BJ (cell line): ENCODE data around the gene SERPINA4. TPM values are rescaled to one million over a fixed set of nuclear protein-coding genes. Genes with fewer than 3 reads are reported as not detected.

Source experiments
- CTCF ChIA-PET: fragments of 350-600 bp; formaldehyde crosslinking; extraction: SDS; loops from one replicate; lab custom pipeline; 2021; ENCODE audit warnings: antibody characterized with exemption, inconsistent platforms; lab: Yijun Ruan, JAX
- POLR2A ChIA-PET: fragments of 300-600 bp; sonication (Branson Sonifier 250); formaldehyde crosslinking; extraction: SDS; loops from one replicate; lab custom pipeline; 2021; ENCODE audit warnings: antibody characterized with exemption; lab: Charles Lee
- DNase-seq: peaks from one replicate; pipeline ENCODE4 v3.0.0-alpha.2; 2011; ENCODE audit warnings: low read depth
- H3K27me3 ChIP-seq: 2 replicates; pipeline ENCODE4 v1.6.0; 2011; ENCODE audit warnings: low read length; ENCODE audit not compliant: control insufficient read depth, insufficient read depth
- H3K36me3 ChIP-seq: 2 replicates; pipeline ENCODE4 v1.5.1; 2011; ENCODE audit warnings: low read length; ENCODE audit not compliant: control insufficient read depth, insufficient read depth
- H3K4me3 ChIP-seq: 2 replicates; pipeline ENCODE4 v1.5.1; 2011; ENCODE audit warnings: low read depth, mild to moderate bottlenecking, control low read depth, low read length
- polyA minus RNA-seq: library from RNA; depleted of rRNA, polyadenylated mRNA; stranded (reverse); fragments of >200 nt; gene quantifications from 2 replicates; pipeline ENCODE4 v1.2.3, GENCODE V29; 2011; rRNA and poly(A)+ RNA removed
- polyA plus RNA-seq: library from polyadenylated mRNA; depleted of rRNA; stranded (reverse); fragments of >200 nt; gene quantifications from 2 replicates; pipeline ENCODE4 v1.2.3, GENCODE V29; 2011; rRNA removed
- TF ChIP-seq, protein P1 (sequence below): IDR thresholded peaks from 2 replicates; pipeline ENCODE4 v1.5.1; 2011; ENCODE audit warnings: low read depth, mild to moderate bottlenecking, control low read depth, inconsistent platforms, low read length, moderate library complexity; ENCODE audit not compliant: insufficient read depth

Gene SERPINA4, protein sequence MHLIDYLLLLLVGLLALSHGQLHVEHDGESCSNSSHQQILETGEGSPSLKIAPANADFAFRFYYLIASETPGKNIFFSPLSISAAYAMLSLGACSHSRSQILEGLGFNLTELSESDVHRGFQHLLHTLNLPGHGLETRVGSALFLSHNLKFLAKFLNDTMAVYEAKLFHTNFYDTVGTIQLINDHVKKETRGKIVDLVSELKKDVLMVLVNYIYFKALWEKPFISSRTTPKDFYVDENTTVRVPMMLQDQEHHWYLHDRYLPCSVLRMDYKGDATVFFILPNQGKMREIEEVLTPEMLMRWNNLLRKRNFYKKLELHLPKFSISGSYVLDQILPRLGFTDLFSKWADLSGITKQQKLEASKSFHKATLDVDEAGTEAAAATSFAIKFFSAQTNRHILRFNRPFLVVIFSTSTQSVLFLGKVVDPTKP
- polyA plus RNA-seq (not detected in 2 replicates), polyA minus RNA-seq (not detected in 2 replicates)

DNA sequence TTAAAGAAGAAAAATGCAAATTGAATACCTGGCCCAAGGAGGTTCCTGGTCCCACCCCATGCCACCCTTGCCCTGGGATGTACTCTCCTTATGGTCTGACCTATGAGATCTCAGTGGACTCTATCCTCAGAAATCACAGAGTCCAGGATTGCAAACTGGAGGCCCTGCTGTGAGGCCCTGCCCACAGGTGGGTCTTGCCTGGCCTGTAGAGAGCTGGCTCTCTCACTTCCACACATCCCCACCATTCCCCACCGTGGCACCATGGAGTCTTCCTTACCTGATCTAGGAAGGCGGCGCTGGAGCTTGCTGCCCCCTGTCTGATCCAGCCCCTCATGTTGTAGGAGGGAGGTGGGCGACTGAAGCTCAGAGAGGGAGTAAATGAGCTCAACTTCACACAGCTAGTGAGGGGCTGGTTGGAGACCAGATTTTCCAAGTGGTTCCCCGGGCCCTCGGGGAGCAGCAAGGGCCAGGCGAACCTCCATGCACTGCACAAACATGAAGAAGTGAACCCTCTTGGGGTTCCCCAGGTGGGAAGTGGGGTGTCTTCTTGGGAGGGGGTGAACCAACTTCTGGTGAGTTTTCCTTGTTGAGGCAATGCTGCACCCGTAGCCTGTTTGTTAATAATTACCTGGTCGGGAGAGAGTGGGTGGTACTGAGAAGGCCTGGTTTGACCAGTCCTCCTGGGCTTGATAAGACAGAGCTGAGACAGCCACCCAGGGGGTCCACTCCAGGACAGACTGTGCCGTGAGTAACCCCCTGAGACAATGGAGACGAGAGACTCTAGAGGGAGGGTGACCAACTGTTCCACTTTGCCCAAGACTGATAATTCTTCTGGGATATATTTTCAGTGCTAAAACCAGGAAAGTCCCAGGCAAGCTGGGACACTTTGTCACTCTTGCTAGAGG, at the start of gene SERPINA4:
Gene SERPINA4 (plus strand): TSS at position 692 of the 905 bp plus-strand sequence. CDS start 2,041 bp downstream, outside the sequence.
- no peak within 1 kb of the TSS for H3K4me3 ChIP-seq
- no peaks in the 10 kb centered on the region for H3K27me3 ChIP-seq
- CTCF ChIA-PET = interaction anchor here (1.1 to 5.9 kb wide), 2 partner anchors 10 to 12 kb away, joined by 3 to 36 read pairs; no protein-coding TSS in a partner anchor

GRCh38 chr14:94514351-94514750, 46.9 kb upstream of the SERPINA4 start:
- TF ChIP-seq, protein P1, sequence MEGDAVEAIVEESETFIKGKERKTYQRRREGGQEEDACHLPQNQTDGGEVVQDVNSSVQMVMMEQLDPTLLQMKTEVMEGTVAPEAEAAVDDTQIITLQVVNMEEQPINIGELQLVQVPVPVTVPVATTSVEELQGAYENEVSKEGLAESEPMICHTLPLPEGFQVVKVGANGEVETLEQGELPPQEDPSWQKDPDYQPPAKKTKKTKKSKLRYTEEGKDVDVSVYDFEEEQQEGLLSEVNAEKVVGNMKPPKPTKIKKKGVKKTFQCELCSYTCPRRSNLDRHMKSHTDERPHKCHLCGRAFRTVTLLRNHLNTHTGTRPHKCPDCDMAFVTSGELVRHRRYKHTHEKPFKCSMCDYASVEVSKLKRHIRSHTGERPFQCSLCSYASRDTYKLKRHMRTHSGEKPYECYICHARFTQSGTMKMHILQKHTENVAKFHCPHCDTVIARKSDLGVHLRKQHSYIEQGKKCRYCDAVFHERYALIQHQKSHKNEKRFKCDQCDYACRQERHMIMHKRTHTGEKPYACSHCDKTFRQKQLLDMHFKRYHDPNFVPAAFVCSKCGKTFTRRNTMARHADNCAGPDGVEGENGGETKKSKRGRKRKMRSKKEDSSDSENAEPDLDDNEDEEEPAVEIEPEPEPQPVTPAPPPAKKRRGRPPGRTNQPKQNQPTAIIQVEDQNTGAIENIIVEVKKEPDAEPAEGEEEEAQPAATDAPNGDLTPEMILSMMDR = no peak
- Histone ChIP-seq H3K4me3 (no peak overlapping the region), H3K36me3 (no peaks in the 10 kb centered on the region), H3K27me3 (no peaks in the 10 kb centered on the region)
- ChIA-PET CTCF (interaction anchor here (0.6 kb wide), 1 partner anchor 35 kb away, joined by 4 read pairs; no protein-coding TSS in a partner anchor), POLR2A (no interaction called here)
- DNase-seq = no peak

More for the DNA sequence above, at the start of gene SERPINA4:
- TF ChIP-seq, protein P1 = no peak
- no peak for DNase-seq
- H3K36me3 ChIP-seq = no peaks in the 10 kb centered on the region
- POLR2A ChIA-PET = no interaction called here

- H3K36me3 ChIP-seq = no peaks in the 10 kb centered on the region
- TF ChIP-seq, protein P1 = no peak
- CTCF ChIA-PET = no interaction called here
- no peak overlapping the region for H3K4me3 ChIP-seq
- no peak for DNase-seq
- H3K27me3 ChIP-seq = no peaks in the 10 kb centered on the region
- POLR2A ChIA-PET = no interaction called here
Measured at GRCh38 chr14:94515426-94515825, 45.8 kb upstream of the SERPINA4 start.

GRCh38 chr14:94515856-94516255, 45.4 kb upstream of the SERPINA4 start:
- Histone ChIP-seq H3K4me3 (no peak overlapping the region), H3K36me3 (no peaks in the 10 kb centered on the region), H3K27me3 (no peaks in the 10 kb centered on the region)
- TF ChIP-seq, protein P1 = no peak
- ChIA-PET CTCF (no interaction called here), POLR2A (no interaction called here)
- no peak for DNase-seq
